WERI-Rb-1 (cell line): ENCODE results near the gene ARHGEF4.

Experiments
- DNase-seq: peaks from one replicate; pipeline ENCODE4 v3.0.0-alpha.2; 2020
- H3K27ac ChIP-seq: fragments of 250-450 bp; sonication (Bioruptor Pico); 2 replicates; pipeline ENCODE4 v1.5.1; 2020; ENCODE audit warnings: mild to moderate bottlenecking, moderate library complexity
- H3K27me3 ChIP-seq: fragments of 250-450 bp; sonication (Bioruptor Pico); 2 replicates; pipeline ENCODE4 v1.5.1; 2021; ENCODE audit warnings: mild to moderate bottlenecking, low read depth, moderate library complexity; ENCODE audit not compliant: insufficient read depth, severe bottlenecking
- H3K36me3 ChIP-seq: fragments of 250-450 bp; sonication (Bioruptor Pico); 2 replicates; pipeline ENCODE4 v1.5.1; 2020; ENCODE audit warnings: mild to moderate bottlenecking, moderate library complexity
- H3K4me3 ChIP-seq: 2 replicates; pipeline ENCODE4 v1.5.1; 2011; ENCODE audit warnings: low read depth, mild to moderate bottlenecking, control low read depth, low read length
- H3K9me3 ChIP-seq: fragments of 250-450 bp; sonication (Bioruptor Pico); 2 replicates; pipeline ENCODE4 v1.5.1; 2021; ENCODE audit warnings: mild to moderate bottlenecking, moderate library complexity; ENCODE audit not compliant: severe bottlenecking
- CTCF ChIP-seq: IDR thresholded peaks from 2 replicates; pipeline ENCODE4 v1.5.1; 2011; ENCODE audit warnings: low read depth, mild to moderate bottlenecking, control low read depth, inconsistent platforms, low read length

The ARHGEF4 gene

GRCh38 chr2:130882991-130883390, 46.3 kb downstream of the ARHGEF4 start:
- Histone ChIP-seq H3K9me3 (no peaks in the 10 kb centered on the region), H3K4me3 (no peak overlapping the region), H3K36me3 (no peaks in the 10 kb centered on the region), H3K27ac (no peak overlapping the region), H3K27me3 (no peaks in the 10 kb centered on the region)
- DNase-seq, result no peak
- no peak for TF ChIP-seq CTCF

GRCh38 chr2:130883496-130883895, 46.8 kb downstream of the ARHGEF4 start:
- H3K9me3 ChIP-seq, result no peaks in the 10 kb centered on the region
- no peak overlapping the region for H3K4me3 ChIP-seq
- H3K27me3 ChIP-seq, result no peaks in the 10 kb centered on the region
- no peaks in the 10 kb centered on the region for H3K36me3 ChIP-seq
- no peak for DNase-seq
- no peak for TF ChIP-seq CTCF
- no peak overlapping the region for H3K27ac ChIP-seq

- TF ChIP-seq CTCF, result no peak
- Histone ChIP-seq H3K36me3 (no peaks in the 10 kb centered on the region), H3K9me3 (no peaks in the 10 kb centered on the region), H3K27ac (no peak overlapping the region), H3K4me3 (no peak overlapping the region), H3K27me3 (no peaks in the 10 kb centered on the region)
- no peak for DNase-seq
These were observed 47.3 kb downstream of the ARHGEF4 start for GRCh38 chr2:130884013-130884412.

GRCh38 chr2:130884503-130884902, 47.8 kb downstream of the ARHGEF4 start:
- no peak for DNase-seq
- Histone ChIP-seq H3K27me3 (no peaks in the 10 kb centered on the region), H3K9me3 (no peaks in the 10 kb centered on the region), H3K36me3 (no peaks in the 10 kb centered on the region), H3K27ac (no peak overlapping the region), H3K4me3 (no peak overlapping the region)
- no peak for TF ChIP-seq CTCF

DNA sequence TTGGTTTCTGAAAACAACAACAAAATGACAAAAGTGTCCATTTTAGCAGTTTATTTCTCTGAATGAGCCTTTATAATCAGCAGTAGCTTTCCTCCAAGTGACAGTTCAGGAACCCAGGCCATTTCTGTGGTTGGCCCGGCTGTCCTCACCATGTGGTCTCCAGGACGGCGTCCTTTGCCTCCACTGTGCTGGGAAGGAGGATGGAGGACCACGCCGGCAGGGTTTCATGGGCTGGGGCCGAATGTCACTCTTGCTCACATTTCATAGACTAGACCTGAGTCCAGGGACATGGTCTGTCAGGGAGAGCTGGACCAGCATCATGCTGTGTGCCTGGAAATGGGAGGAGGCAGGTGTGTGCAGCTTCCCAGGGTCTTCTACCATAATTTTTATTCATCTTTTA, 50.9 kb downstream of the ARHGEF4 start:
- no peak for DNase-seq
- Histone ChIP-seq H3K27ac (no peak overlapping the region), H3K36me3 (no peaks in the 10 kb centered on the region), H3K9me3 (no peaks in the 10 kb centered on the region), H3K27me3 (no peaks in the 10 kb centered on the region), H3K4me3 (no peak overlapping the region)
- TF ChIP-seq CTCF, result no peak

DNA sequence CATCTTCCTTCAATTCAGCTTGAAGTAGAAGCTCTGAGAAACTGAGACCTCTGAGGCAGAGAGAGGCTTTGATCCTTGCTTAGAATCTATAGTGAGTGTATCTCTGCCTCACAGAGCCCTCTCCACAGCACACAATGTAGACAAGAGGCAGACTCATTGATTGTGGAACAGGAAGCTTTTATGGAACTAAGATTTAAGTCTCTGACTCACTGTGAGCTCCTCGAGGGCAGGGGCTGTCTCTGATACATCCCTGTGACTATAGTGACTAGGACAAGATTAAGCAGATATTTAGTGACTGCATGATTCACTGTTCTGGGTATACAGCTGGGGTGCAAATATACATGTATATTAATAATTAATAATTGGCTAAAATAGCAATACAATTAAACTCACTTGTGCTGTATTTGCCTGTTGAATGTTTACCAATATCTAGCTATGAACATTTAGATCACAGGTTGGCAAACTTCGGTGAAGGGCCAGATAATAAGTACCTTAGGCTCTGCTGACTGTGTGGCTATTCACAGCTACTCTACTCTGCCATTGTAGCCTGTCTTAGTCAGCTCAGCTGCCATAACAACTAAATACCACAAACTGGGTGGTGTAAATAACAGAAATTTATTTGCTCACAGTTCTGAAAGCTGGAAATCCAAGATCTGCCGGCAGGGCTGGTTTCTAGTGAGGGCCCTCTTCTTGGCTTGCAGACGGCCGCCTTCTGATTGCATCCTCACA, 54.4 kb downstream of the ARHGEF4 start:
- H3K9me3 ChIP-seq, result peaks cover 3% of the 10 kb centered on the region
- H3K4me3 ChIP-seq, result no peak overlapping the region
- H3K36me3 ChIP-seq, result no peaks in the 10 kb centered on the region
- TF ChIP-seq CTCF, result no peak
- DNase-seq, result no peak
- no peaks in the 10 kb centered on the region for H3K27me3 ChIP-seq
- H3K27ac ChIP-seq, result no peak overlapping the region
